OCI-LY3 (cell line): Measurements from ENCODE around the gene IRX5.

Source experiments
- H2AFZ ChIP-seq: fragments of 200-600, 300-600 bp; shearing (Covaris generic); 2 replicates; pipeline ENCODE4 v1.6.0; 2014; ENCODE audit warnings: antibody characterized with exemption, low read depth, low read length
- H3K27ac ChIP-seq: fragments of 200-600, 300-600 bp; sonication (generic); 2 replicates; pipeline ENCODE4 v1.5.1; 2014; ENCODE audit warnings: mild to moderate bottlenecking, low read length, moderate library complexity, mixed read lengths
- H3K27me3 ChIP-seq: fragments of 200-600, 300-600 bp; sonication (generic); 2 replicates; pipeline ENCODE4 v1.6.1; 2014; ENCODE audit warnings: low read depth, low read length, mixed read lengths
- H3K36me3 ChIP-seq: fragments of 200-600, 300-600 bp; sonication (generic); replicated peaks from 2 replicates; pipeline ENCODE3; 2014; ENCODE audit warnings: low read depth, low read length, mixed read lengths
- H3K4me1 ChIP-seq: fragments of 300-600, 200-600 bp; sonication (generic); 2 replicates; pipeline ENCODE4 v1.6.1; 2014; ENCODE audit warnings: low read length, mixed read lengths
- H3K4me2 ChIP-seq: fragments of 200-600, 300-600 bp; sonication (generic); 2 replicates; pipeline ENCODE4 v1.6.1; 2014; ENCODE audit warnings: low read length, mixed read lengths
- H3K4me3 ChIP-seq: fragments of 300-600, 200-600 bp; sonication (generic); 2 replicates; pipeline ENCODE4 v1.5.1; 2014; ENCODE audit warnings: antibody characterized with exemption, mild to moderate bottlenecking, low read length, moderate library complexity
- H3K79me2 ChIP-seq: fragments of 300-600, 200-600 bp; shearing (Covaris generic); 2 replicates; pipeline ENCODE4 v1.6.1; 2014; ENCODE audit warnings: mild to moderate bottlenecking, low read length, mixed read lengths
- H3K9ac ChIP-seq: fragments of 300-600, 200-600 bp; shearing (Covaris generic); 2 replicates; pipeline ENCODE4 v1.6.0; 2014; ENCODE audit warnings: mild to moderate bottlenecking, low read length, moderate library complexity
- H3K9me3 ChIP-seq: fragments of 200-600, 300-600 bp; shearing (Covaris generic); 2 replicates; pipeline ENCODE4 v1.6.1; 2014; ENCODE audit warnings: low read length, mixed read lengths; ENCODE audit not compliant: insufficient read depth
- H4K20me1 ChIP-seq: fragments of 200-600, 300-600 bp; sonication (generic); 2 replicates; pipeline ENCODE4 v1.6.1; 2016; ENCODE audit warnings: low read length, mixed read lengths; ENCODE audit not compliant: insufficient read depth
- CTCF ChIP-seq: fragments of 200-600, 300-600 bp; sonication (generic); IDR thresholded peaks from 2 replicates; pipeline ENCODE4 v1.5.1; 2014; ENCODE audit warnings: antibody characterized with exemption, low read length, low read depth
- EZH2phosphoT487 ChIP-seq: fragments of 200-600 bp; shearing (Covaris generic); IDR thresholded peaks from 2 replicates; pipeline ENCODE4 v1.6.1; 2018; ENCODE audit warnings: antibody characterized with exemption, mixed run types, low read depth

IRX5 gene

GRCh38 chr16:54933281-54934011 is 2.8 kb downstream of the IRX5 start:
- H3K27ac ChIP-seq: no peak overlapping the region
- H3K4me3 ChIP-seq: no peak overlapping the region
- TF ChIP-seq EZH2phosphoT487: no peak
- no peak for TF ChIP-seq CTCF
- no peak overlapping the region for H3K9ac ChIP-seq
- no peaks in the 10 kb centered on the region for H3K9me3 ChIP-seq
- H3K36me3 ChIP-seq: no peaks in the 10 kb centered on the region
- no peaks in the 10 kb centered on the region for H3K27me3 ChIP-seq
- no peaks in the 10 kb centered on the region for H3K79me2 ChIP-seq
- no peak overlapping the region for H3K4me2 ChIP-seq
- no peaks in the 10 kb centered on the region for H4K20me1 ChIP-seq
- no peak overlapping the region for H2AFZ ChIP-seq
- no peaks in the 10 kb centered on the region for H3K4me1 ChIP-seq

- no peaks in the 10 kb centered on the region for H3K4me1 ChIP-seq
- no peak overlapping the region for H3K4me3 ChIP-seq
- no peak overlapping the region for H3K9ac ChIP-seq
Measured at GRCh38 chr16:54934481-54935265, 4.0 kb downstream of the IRX5 start.

GRCh38 chr16:54935266-54935968 is 4.8 kb downstream of the IRX5 start:
- H3K36me3 ChIP-seq: no peaks in the 10 kb centered on the region
- no peaks in the 10 kb centered on the region for H3K4me1 ChIP-seq
- no peaks in the 10 kb centered on the region for H3K79me2 ChIP-seq
- no peak overlapping the region for H2AFZ ChIP-seq
- H3K27me3 ChIP-seq: no peaks in the 10 kb centered on the region
- no peak overlapping the region for H3K4me3 ChIP-seq
- H3K27ac ChIP-seq: no peak overlapping the region
- TF ChIP-seq EZH2phosphoT487: no peak
- H3K9ac ChIP-seq: no peak overlapping the region
- no peaks in the 10 kb centered on the region for H4K20me1 ChIP-seq
- no peaks in the 10 kb centered on the region for H3K9me3 ChIP-seq
- no peak overlapping the region for H3K4me2 ChIP-seq

More at GRCh38 chr16:54934481-54935265, 4.0 kb downstream of the IRX5 start:
- TF ChIP-seq CTCF (no peak), EZH2phosphoT487 (no peak)
- Histone ChIP-seq H2AFZ (no peak overlapping the region), H3K9me3 (no peaks in the 10 kb centered on the region), H4K20me1 (no peaks in the 10 kb centered on the region), H3K27ac (no peak overlapping the region), H3K4me2 (no peak overlapping the region), H3K27me3 (no peaks in the 10 kb centered on the region), H3K79me2 (no peaks in the 10 kb centered on the region), H3K36me3 (no peaks in the 10 kb centered on the region)

- no peak overlapping the region for H3K27ac ChIP-seq
- no peak overlapping the region for H2AFZ ChIP-seq
- H4K20me1 ChIP-seq: no peaks in the 10 kb centered on the region
- H3K9ac ChIP-seq: no peak overlapping the region
- H3K27me3 ChIP-seq: no peaks in the 10 kb centered on the region
- no peaks in the 10 kb centered on the region for H3K9me3 ChIP-seq
- H3K36me3 ChIP-seq: no peaks in the 10 kb centered on the region
- no peak overlapping the region for H3K4me3 ChIP-seq
- H3K4me2 ChIP-seq: no peak overlapping the region
- H3K79me2 ChIP-seq: no peaks in the 10 kb centered on the region
- H3K4me1 ChIP-seq: no peaks in the 10 kb centered on the region
- no peak for TF ChIP-seq CTCF
Measured at GRCh38 chr16:54936201-54936978, 5.7 kb downstream of the IRX5 start.
